ENCODE measurements around the gene ALDH2.
A peak's percentile ranks its signal among the peaks of the same experiment; 100 is the strongest.
"Not testable (repeated sequence)": the region's sequence is repeated elsewhere in the genome, so short reads cannot be mapped to it uniquely, and the experiment has no call there.

Gene ALDH2

GRCh38 chr12:111792155-111792855 lies 25.6 kb downstream of the ALDH2 start:
- no peak for DNase-seq

DNA sequence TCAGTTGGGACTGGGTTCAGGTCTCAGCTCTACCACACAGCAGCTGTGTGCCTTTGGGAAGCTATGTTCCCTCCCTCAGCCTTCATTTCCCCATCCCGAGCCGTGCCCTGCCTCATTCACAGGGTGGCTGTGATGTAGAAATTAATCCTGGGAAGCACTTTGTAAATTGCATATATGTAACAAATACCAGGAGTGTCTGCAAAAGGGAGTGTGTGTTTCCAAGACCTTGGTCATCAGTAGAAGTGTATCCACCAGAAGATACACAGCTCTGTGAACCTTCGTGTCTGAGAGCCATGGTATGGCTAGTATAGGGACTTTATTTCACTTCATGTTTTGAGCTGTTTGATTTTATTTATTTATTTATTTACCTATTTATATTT lies 26.1 kb downstream of the ALDH2 start:
- DNase-seq: no peak

DNA sequence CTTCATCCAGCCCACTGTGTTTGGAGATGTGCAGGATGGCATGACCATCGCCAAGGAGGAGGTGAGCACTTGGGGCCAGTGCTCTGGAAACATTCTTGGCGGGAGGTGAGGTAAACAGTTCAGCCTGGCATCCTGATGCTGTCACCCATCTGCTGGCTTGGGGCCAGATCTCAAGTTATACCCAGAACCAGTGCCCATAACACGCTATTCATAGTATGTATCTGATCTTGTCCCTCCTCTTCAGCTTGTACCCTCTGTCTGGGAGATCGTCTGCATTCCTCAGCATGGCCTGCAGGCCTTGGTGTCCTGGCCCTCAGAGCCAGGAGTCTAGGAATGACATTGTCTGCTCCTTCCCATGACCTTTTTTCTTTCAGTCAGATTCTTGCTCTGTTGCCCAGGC lies 31.4 kb downstream of the ALDH2 start:
- no peak for DNase-seq

- DNase-seq: no peak
Observed at GRCh38 chr12:111799758-111800157, 33.0 kb downstream of the ALDH2 start.

- DNase-seq: no peak
Observed at GRCh38 chr12:111803038-111803626, 36.4 kb downstream of the ALDH2 start.

DNA sequence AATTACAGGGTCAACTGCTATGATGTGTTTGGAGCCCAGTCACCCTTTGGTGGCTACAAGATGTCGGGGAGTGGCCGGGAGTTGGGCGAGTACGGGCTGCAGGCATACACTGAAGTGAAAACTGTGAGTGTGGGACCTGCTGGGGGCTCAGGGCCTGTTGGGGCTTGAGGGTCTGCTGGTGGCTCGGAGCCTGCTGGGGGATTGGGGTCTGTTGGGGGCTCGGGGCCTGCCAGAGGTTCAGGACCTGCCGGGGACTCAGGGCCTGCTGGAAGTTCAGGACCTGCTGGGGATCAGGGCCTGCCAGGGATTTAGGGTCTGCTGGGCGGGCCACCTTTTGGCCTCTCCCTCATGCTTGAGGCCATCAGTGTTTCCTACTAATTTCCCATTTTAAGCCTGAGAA lies 37.1 kb downstream of the ALDH2 start:
- DNase-seq: no peak

- DNase-seq: no peak
Observed at GRCh38 chr12:111806304-111806703, 39.6 kb downstream of the ALDH2 start.

- no peak for DNase-seq
Observed at GRCh38 chr12:111807232-111807631, 40.5 kb downstream of the ALDH2 start.

DNA sequence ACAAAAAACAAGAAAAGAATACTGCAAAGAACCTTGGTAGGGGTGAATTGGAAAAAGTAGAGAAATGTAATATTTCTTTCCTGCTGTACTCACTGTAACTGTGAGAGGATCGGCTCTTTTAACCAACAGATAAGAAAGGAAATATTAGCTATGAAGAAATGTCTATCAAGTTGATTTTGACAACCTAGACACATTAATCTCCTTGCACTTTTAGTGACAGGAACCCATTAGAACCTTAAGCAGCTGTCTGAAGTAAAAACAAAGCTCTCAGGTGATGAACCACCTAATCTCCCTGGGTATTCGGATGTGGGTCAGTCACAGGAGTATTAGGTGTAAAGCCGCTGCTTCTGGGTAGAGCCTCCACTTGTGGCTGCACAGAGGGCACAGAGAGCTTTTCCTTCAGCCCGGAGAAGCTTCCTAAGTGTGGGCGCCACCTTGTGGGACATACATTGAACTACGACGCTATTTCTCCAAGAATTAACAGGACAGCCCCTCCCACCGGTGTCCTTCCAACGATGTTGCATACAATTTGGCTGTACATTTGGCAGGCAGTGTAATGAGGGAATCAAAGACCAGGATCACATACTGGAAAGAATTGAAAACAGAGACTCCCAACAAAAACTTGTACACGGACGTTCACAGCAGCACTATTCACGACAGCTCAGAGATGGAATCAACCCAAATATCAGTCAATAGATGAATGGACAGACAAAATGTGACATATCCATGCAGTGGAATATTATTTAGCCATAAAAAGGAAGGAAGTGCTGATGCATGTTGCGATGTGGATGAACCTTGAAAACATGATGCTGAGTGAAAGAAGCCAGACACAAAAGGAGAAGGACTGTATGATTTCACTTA lies 46.4 kb downstream of the ALDH2 start:
- DNase-seq: peak; percentile 61 to 80

DNA sequence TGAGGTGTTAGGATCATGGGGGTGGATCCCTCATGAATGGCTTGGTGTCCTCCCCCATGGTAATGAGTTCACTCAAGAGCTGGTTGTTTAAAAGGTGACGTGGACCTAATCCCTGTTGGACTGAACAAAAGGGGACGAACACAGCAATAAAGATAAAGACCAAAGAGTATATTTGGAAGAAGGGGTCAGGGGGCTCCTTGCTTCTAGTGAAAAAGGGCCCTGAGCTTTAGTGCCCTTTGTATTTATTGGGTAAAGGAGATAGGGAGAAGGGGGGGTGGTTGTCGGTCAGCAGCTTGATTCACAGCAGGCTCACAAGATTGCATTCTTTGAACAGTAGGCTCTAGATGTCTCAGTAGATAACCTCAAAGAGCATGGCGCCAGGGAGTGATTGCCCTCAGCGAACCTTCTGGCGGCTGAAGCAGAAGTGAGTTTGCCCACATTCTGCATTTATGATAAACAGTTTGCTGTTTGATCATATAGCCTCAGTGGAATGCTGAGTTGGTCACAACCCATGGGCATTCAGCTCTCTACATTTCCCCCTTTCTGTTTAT lies 49.4 kb downstream of the ALDH2 start:
- no peak for DNase-seq

DNA sequence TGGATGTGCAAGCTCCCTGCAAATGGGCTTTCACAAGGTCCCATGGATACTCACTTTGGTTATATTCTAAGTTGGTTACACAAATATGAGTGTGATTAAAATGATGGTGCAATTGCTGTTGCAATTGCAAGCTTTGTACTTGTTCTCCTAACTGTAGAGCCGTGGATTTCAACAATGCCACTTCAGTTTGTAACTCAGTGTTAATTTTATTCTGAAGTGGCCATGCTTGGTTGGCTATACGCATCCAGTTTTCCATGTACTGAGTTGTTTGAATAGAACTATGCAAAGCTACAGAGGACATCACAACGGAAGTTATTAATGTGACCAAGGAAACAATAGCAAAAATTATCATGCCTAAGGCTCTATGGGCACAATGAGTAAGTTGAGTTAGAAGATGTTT lies 50.2 kb downstream of the ALDH2 start:
- not testable (repeated sequence) for DNase-seq

- no peak for DNase-seq
Observed at GRCh38 chr12:111818340-111818739, 51.6 kb downstream of the ALDH2 start.

DNA sequence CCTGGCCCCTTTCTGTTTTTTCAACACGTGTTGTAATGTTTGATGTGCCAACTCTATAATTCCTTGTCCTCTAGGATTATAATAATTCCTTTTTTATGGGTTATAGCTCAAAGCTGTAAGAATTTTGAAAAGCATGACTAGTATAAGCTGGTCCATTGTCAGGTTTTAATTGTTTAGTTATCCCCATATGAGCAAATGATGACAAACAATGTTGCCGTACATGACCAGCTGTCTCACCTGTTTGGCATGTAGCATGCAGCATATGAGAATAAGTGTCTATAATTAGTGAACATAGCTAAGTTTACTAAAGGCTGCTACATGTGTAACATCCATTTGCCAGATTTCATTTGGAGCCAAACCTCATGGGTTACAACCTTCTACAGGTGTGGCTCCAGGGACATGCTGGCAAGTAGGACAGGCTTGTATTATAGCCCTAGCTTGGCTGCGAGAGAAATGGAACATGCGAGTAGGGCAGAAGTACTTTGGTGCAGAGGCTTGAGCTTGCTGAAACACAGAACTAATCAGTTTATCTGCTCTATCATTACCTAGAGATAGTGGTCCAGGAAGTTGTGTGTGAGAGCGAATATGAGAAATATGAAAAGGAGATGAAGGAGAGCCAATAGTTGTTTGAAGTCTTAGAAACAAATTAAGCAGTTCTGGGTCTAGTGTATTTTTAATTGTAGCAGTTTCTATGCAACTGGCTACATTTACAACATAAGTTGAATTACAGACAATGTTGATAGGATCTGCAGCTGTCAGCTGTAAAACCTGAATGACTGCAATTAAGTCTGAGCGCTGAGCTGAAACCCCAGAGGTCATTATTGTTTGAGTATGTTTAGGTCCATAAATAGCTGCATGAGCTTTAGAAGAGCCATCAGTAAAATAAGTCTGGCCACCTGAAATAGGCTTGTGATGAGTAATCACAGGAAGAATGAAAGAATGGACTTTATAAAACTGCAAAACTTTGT lies 52.7 kb downstream of the ALDH2 start:
- no peak for DNase-seq

DNA sequence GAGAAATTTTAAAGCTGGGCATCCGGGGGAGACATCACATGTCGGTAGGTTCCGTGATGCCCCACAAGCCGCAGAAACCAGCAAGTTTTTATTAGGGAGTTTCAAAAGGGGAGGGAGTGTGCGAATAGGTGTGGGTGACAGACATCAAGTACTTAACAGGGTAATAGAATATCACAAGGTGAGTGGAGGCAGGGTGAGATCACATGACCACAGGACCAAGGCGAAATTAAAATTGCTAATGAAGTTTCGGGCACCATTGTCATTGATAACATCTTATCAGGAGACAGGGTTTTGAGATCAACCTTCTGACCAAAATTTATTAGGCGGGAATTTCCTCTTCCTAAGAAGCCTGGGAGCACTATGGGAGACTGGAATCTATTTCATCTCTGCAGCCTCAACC lies 54.1 kb downstream of the ALDH2 start:
- not testable (repeated sequence) for DNase-seq

DNA sequence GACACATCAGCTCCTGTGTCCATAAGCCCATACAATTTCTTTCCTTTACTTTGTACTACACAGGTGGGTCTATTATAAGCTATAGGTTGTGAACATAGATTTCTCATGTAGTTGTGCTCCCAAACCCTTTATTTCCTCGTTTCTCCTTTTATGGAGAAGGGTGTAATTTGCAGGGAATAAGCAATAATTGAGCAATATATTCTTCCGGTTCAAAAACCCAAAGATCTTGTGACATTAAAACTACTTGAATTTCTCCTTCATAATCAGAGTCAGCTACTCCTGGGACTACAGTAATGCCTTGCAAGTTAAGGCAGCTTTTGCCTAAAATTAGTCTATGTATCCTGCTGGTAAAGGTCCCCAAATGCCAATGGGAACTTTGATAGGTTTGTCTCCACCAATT lies 56.2 kb downstream of the ALDH2 start:
- DNase-seq: no peak

- no peak for DNase-seq
Observed at GRCh38 chr12:111823891-111824290, 57.2 kb downstream of the ALDH2 start.

DNA sequence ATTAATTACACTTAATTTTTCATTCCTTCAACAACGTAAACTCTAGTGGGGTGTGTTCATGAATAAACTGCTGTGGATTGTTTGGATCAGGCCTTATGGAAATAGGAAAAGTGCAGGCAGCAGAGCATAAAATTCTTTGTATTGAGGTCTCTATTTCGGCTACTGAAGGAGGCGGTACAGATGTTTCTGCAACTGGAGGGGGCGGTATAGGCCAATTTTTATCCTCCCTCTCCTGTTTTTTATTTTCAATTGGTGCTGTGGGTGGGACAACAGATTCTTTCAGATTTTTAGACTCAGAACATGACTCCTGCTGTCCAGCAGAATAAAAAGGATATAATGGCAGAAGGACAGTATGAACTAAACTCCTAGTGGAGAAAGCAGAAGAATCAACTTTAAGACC lies 57.6 kb downstream of the ALDH2 start:
- DNase-seq: peak in 1 of 2 experiments; percentile 27

GRCh38 chr12:111825509-111825908 lies 58.8 kb downstream of the ALDH2 start:
- no peak for DNase-seq

DNA sequence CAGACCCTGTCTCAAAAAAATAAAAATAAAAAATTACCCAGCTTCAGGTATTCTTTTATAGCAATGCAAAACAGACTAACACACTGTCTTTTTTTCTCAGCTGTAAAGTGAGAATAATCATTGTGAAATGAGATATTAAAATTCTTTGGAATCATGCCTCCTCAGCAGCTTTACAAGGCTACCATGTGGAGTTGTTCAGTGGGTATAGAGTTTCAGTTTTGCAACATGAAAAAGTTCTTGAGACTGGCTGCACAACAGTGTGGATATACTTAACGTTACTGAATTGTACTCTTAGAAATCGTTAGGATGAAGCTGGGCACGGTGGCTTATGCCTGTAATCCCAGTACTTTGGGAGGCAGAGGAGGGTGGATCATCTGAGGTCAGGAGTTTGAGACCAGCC lies 59.6 kb downstream of the ALDH2 start:
- no peak for DNase-seq

- DNase-seq: no peak
Observed at GRCh38 chr12:111826992-111827391, 60.3 kb downstream of the ALDH2 start.

GRCh38 chr12:111827907-111828306 lies 61.2 kb downstream of the ALDH2 start:
- no peak for DNase-seq

GRCh38 chr12:111828338-111828979 lies 61.7 kb downstream of the ALDH2 start:
- DNase-seq: no peak

Data from NCI-H524 (cell line).